ENCODE data around the gene GPR27.
A peak's percentile ranks its signal among the peaks of the same experiment; 100 is the strongest.

Gene GPR27

DNA sequence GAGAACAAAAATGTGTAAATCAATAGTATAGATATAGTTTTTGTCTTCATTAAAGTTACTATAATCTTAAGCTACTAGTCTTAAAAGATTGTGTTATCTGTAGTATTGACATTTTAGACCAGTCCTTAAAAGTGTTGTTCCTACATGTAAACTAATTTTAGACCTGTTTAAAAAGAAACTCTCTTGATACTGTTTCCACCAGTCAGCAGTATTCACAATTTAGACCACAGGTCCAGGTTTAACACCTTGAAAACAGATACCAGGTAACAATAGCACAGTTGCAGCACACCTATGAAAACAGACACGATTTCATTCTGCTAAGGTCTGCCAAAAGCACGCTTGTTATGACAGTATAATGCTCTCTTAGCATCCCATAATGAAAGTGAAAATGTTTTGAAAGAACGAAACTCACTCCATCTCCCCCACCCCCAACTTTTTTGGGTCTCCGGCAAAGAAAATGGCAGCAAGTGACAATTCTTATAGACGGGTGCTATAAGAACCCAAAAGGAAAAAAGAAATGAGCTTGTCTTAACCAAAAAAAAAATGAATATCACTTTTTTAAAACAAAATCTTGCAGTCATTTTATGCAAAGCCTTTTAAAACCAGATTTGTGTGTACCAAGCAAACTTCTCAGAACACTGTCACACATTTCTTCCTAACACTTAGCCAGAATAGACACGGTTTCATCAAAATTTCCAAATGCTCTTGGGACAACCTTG is 30.0 kb upstream of the GPR27 start:
- no peak overlapping the region for H3K4me3 ChIP-seq (replicated peaks; ENCODE audit: low read depth, low read length)
- no peak for TF ChIP-seq CTCF (IDR thresholded peaks at IDR 0.05; ENCODE audit: low read length, missing control alignments)
- DNase-seq (ENCODE audit: low read depth) = no peak

- peak overlapping the region; percentile 65 for H3K4me3 ChIP-seq (replicated peaks; ENCODE audit: low read depth, low read length)
- DNase-seq (ENCODE audit: low read depth) = no peak
- no peak for TF ChIP-seq CTCF (IDR thresholded peaks at IDR 0.05; ENCODE audit: low read length, missing control alignments)
Observed at GRCh38 chr3:71724171-71724453, 29.5 kb upstream of the GPR27 start.

DNA sequence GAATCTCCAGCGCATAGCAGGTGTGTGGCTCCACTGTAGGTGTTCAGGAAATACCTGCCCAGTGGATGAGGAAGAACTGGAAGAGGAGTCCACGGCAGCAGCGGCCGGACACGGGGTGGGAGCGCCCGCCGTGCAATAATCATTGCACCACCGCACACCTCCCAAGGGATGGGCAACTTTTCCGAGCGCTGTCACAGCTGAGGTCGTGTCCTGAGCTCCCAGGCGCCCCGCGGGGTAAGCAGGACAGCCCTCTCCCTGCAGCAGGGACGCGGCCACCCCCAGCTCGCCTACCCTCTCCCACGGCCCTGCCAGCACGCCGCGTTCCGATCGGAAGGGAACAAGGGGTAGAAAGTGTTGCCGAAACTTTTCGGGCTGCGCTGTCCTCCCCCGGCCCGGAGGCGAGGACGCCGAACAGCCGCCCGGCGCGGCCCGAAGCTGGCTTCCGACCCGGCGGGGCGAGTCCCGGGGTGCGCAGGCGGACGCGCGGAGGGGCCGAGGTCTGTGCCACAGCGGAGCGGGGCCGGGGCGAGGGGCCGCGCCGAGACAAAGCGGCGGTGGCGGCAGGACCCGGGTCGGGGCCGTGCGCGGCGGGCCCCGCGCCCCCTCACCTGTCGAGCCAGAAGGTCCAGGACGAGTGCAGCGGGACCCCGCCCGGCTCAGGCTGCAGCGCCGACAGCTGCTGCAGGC is 28.9 kb upstream of the GPR27 start:
- H3K4me3 ChIP-seq (replicated peaks; ENCODE audit: low read depth, low read length) = peak overlapping the region; percentile 65
- DNase-seq (ENCODE audit: low read depth) = no peak
- no peak for TF ChIP-seq CTCF (IDR thresholded peaks at IDR 0.05; ENCODE audit: low read length, missing control alignments)

DNA sequence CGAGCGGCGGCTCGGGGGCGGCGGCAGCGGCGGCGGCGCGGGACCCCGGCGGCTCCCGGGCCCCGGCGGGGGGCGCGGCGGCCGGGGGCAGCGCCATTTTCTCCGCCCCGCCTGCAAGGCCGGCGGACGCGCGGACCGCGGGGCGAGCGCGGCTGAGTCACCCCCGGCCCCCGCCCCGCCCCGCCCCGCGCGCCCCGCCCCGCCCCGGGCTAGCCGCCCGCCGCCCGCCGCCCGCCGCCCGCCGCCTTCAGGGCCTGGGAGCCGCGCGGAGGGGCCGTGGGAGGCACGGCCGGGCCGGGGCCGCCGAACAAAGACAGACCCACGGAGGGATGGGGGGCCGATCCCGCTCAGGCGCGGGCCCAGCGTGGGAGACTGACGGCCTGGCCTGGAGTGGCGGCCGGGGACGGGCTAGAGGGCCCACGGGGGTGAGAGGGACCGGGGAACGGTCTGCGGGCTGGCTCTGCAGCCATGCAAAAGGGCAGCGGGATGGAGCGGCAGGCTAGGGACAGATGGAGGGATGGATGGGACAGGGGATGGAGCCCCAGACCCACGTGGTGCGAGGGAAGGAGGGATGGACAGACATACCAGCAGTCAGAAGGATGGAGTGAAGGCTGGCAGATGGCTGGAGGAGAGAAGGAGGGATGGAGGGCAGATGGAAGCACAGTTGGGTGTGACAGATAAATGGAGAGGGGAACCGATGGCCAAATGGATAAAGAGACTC is 28.2 kb upstream of the GPR27 start, which contains the start of gene EIF4E3:
Gene EIF4E3 (minus strand): TSS at position 132 of the 721 bp plus-strand sequence. CDS start 35 bp downstream, at position 97.
- H3K4me3 ChIP-seq (replicated peaks; ENCODE audit: low read depth, low read length) = peak within 1 kb of the TSS; percentile 65
- DNase-seq (ENCODE audit: low read depth) = peak; percentile 14
- no peak for TF ChIP-seq CTCF (IDR thresholded peaks at IDR 0.05; ENCODE audit: low read length, missing control alignments)

GRCh38 chr3:71726146-71726545 is 27.5 kb upstream of the GPR27 start:
- no peak for TF ChIP-seq CTCF (IDR thresholded peaks at IDR 0.05; ENCODE audit: low read length, missing control alignments)
- no peak overlapping the region for H3K4me3 ChIP-seq (replicated peaks; ENCODE audit: low read depth, low read length)
- no peak for DNase-seq (ENCODE audit: low read depth)

DNA sequence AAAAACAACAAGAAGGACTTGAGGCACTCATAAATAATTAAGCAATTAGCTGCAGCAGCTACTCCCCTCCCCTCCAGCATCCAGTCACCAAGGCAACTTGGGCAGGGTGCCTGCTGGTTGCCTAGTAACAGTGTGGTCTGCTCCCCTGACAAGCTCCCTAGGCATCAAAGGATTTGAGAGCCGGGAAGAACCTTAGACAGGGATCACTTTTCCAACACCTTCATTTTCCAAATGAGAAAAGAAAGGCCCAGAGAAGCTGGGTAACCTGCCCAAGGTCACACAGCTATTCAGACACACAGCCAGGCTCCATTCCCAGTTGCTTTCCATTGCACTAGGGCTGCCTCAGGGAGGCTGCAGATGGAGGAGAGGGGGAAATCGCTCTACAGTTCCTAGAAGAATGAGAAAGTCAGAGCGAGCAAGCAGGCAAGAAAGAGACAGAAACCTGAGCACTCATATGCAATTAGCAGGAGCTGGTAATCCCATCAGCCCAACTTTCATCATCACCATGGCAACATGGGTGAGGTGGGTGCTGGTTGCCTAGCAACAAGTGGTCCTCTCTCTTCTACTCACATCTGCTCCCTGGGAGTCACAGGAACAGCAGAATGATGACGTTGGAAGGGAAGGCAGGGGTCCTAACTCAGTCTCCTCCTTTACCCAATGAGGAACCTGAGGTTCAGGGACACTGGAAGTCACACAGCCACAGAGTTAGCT is 24.9 kb upstream of the GPR27 start:
- H3K4me3 ChIP-seq (replicated peaks; ENCODE audit: low read depth, low read length) = no peak overlapping the region
- DNase-seq (ENCODE audit: low read depth) = no peak
- TF ChIP-seq CTCF (IDR thresholded peaks at IDR 0.05; ENCODE audit: low read length, missing control alignments) = no peak
